ENCODE data around the gene OBSL1.

DNA sequence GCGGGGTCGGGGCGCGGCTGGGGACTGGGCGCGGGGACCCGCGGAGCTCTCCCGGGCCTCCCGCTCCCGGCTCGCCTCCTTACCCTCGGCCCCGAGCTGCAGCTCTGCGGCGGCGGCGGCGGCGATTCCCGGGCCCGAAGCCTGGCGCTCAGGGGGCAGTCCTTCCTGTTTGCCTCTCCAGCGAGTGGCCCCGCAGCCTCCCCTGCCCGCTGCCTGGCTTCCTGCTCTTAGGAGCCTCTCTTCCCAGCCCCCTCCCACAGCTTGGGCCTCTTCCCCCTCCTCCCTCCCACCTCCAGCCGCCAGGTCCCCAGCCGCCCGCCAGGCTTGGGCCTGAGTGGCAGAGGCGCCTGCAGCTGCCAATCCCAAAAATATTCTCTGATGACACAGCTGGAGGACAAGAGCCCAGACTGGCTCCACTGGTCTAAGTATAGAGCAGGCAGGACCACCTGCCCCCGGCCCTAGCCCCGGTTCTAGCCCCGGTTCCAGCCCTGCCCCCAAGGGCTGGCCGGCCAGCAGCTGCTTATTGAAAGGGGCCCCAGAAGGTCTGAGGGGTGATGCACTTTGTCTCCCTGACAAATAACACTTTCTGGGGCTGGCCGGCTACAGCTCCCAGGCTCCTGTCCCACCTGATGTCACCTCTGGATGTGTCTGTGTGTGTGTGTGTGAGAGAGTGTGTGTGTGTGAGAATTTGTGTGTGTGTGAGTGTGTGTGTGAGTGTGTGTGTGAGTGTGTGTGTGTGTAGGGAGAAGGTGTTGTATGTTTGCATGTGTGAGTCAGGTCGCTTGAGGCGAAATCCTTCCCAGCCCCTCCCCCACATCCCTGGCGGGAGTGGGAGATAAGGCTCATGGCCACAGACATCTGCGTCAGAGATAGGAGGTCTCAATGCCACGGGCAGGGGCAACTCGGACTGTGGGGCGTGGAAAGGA is at the start of gene OBSL1:
- TF ChIP-seq EP300 (IDR thresholded peaks at IDR 0.05) (no peak), POLR2A (IDR thresholded peaks at IDR 0.05) (peak in 1 of 4 donors; percentile 32)

Measured in upper lobe of left lung (tissue), 4 donors.